ENCODE data around the gene RBFOX1. TPM values are rescaled to one million over a fixed set of nuclear protein-coding genes. Genes with fewer than 3 reads are reported as not detected.

The RBFOX1 gene
- polyA plus RNA-seq, 1 experiment: not detected

- Histone ChIP-seq H3K9me3 (ENCODE audit: control insufficient read depth, insufficient read depth, low read length) (peaks cover 33% of the 10 kb centered on the region), H3K4me3 (ENCODE audit: low read depth, low read length) (no peak overlapping the region), H3K27me3 (ENCODE audit: control insufficient read depth, insufficient read depth, low read length) (no peaks in the 10 kb centered on the region), H3K27ac (ENCODE audit: low read depth, low read length) (no peak overlapping the region)
- POLR2A ChIA-PET: no interaction called here
- CTCF ChIA-PET: no interaction called here
- no peak for TF ChIP-seq CTCF (IDR thresholded peaks at IDR 0.05; ENCODE audit: low read depth, low read length)
- no peak for DNase-seq (ENCODE audit: low read depth, low spot score)
These were observed 87.4 kb downstream of the RBFOX1 start for GRCh38 chr16:7420079-7420478.

GRCh38 chr16:7420843-7421242, 88.2 kb downstream of the RBFOX1 start:
- no peak overlapping the region for H3K27ac ChIP-seq (ENCODE audit: low read depth, low read length)
- CTCF ChIA-PET: no interaction called here
- no peak overlapping the region for H3K4me3 ChIP-seq (ENCODE audit: low read depth, low read length)
- TF ChIP-seq CTCF (IDR thresholded peaks at IDR 0.05; ENCODE audit: low read depth, low read length): no peak
- POLR2A ChIA-PET: no interaction called here
- H3K9me3 ChIP-seq (ENCODE audit: control insufficient read depth, insufficient read depth, low read length): peaks cover 35% of the 10 kb centered on the region
- H3K27me3 ChIP-seq (ENCODE audit: control insufficient read depth, insufficient read depth, low read length): no peaks in the 10 kb centered on the region
- DNase-seq (ENCODE audit: low read depth, low spot score): no peak

- ChIA-PET CTCF (no interaction called here), POLR2A (no interaction called here)
- no peak overlapping the region for H3K4me3 ChIP-seq (ENCODE audit: low read depth, low read length)
- H3K27ac ChIP-seq (ENCODE audit: low read depth, low read length): no peak overlapping the region
- peaks cover 42% of the 10 kb centered on the region for H3K9me3 ChIP-seq (ENCODE audit: control insufficient read depth, insufficient read depth, low read length)
- DNase-seq (ENCODE audit: low read depth, low spot score): no peak
- TF ChIP-seq CTCF (IDR thresholded peaks at IDR 0.05; ENCODE audit: low read depth, low read length): no peak
- no peaks in the 10 kb centered on the region for H3K27me3 ChIP-seq (ENCODE audit: control insufficient read depth, insufficient read depth, low read length)
These were observed 88.9 kb downstream of the RBFOX1 start for GRCh38 chr16:7421578-7421977.

- POLR2A ChIA-PET: no interaction called here
- no peak for DNase-seq (ENCODE audit: low read depth, low spot score)
- Histone ChIP-seq H3K27me3 (ENCODE audit: control insufficient read depth, insufficient read depth, low read length) (no peaks in the 10 kb centered on the region), H3K27ac (ENCODE audit: low read depth, low read length) (no peak overlapping the region), H3K9me3 (ENCODE audit: control insufficient read depth, insufficient read depth, low read length) (peaks cover 44% of the 10 kb centered on the region), H3K4me3 (ENCODE audit: low read depth, low read length) (no peak overlapping the region)
- TF ChIP-seq CTCF (IDR thresholded peaks at IDR 0.05; ENCODE audit: low read depth, low read length): no peak
- CTCF ChIA-PET: no interaction called here
These were observed 89.6 kb downstream of the RBFOX1 start for GRCh38 chr16:7422036-7422888.

GRCh38 chr16:7423434-7424044, 90.9 kb downstream of the RBFOX1 start:
- no peak for TF ChIP-seq CTCF (IDR thresholded peaks at IDR 0.05; ENCODE audit: low read depth, low read length)
- Histone ChIP-seq H3K9me3 (ENCODE audit: control insufficient read depth, insufficient read depth, low read length) (peaks cover 38% of the 10 kb centered on the region), H3K4me3 (ENCODE audit: low read depth, low read length) (no peak overlapping the region), H3K27me3 (ENCODE audit: control insufficient read depth, insufficient read depth, low read length) (no peaks in the 10 kb centered on the region), H3K27ac (ENCODE audit: low read depth, low read length) (no peak overlapping the region)
- POLR2A ChIA-PET: no interaction called here
- CTCF ChIA-PET: no interaction called here
- DNase-seq (ENCODE audit: low read depth, low spot score): no peak
